ENCODE measurements around the gene PCSK6.

The PCSK6 gene

GRCh38 chr15:101504373-101504772 is 14.9 kb upstream of the PCSK6 start:
- H3K4me3 ChIP-seq (ENCODE audit: low read depth, low read length) = no peak overlapping the region
- TF ChIP-seq CTCF (IDR thresholded peaks at IDR 0.05; ENCODE audit: low read depth, low read length) = no peak

GRCh38 chr15:101503296-101503599 is 13.7 kb upstream of the PCSK6 start:
- no peak overlapping the region for H3K4me3 ChIP-seq (ENCODE audit: low read depth, low read length)
- no peak for TF ChIP-seq CTCF (IDR thresholded peaks at IDR 0.05; ENCODE audit: low read depth, low read length)

GRCh38 chr15:101502572-101503295 is 13.2 kb upstream of the PCSK6 start:
- H3K4me3 ChIP-seq (ENCODE audit: low read depth, low read length) = no peak overlapping the region
- TF ChIP-seq CTCF (IDR thresholded peaks at IDR 0.05; ENCODE audit: low read depth, low read length) = no peak

GRCh38 chr15:101501703-101502373 is 12.3 kb upstream of the PCSK6 start:
- no peak overlapping the region for H3K4me3 ChIP-seq (ENCODE audit: low read depth, low read length)
- 0 out of 2 replicates have a peak, but pooled peaks have one; percentile 23 for TF ChIP-seq CTCF (IDR thresholded peaks at IDR 0.05; ENCODE audit: low read depth, low read length)

- no peak for TF ChIP-seq CTCF (IDR thresholded peaks at IDR 0.05; ENCODE audit: low read depth, low read length)
- H3K4me3 ChIP-seq (ENCODE audit: low read depth, low read length) = no peak overlapping the region
These were observed 11.5 kb upstream of the PCSK6 start for GRCh38 chr15:101500865-101501551.

- no peak for TF ChIP-seq CTCF (IDR thresholded peaks at IDR 0.05; ENCODE audit: low read depth, low read length)
- no peak overlapping the region for H3K4me3 ChIP-seq (ENCODE audit: low read depth, low read length)
These were observed 10.6 kb upstream of the PCSK6 start for GRCh38 chr15:101499863-101500713.

All from WI38 (cell line).